MM.1S (cell line): ENCODE measurements around the gene PLSCR4.

Experiments
- EZH2 ChIP-seq: fragments of 300-600 bp; sonication (generic); optimal IDR thresholded peaks from 2 replicates; pipeline ENCODE3; 2017; ENCODE audit warnings: low read depth, mild to moderate bottlenecking, antibody characterized with exemption, low read length, mixed read lengths
- EZH2phosphoT487 ChIP-seq: fragments of 300-600 bp; sonication (generic); IDR thresholded peaks from 2 replicates; pipeline ENCODE4 v1.6.1; 2018; ENCODE audit warnings: antibody characterized with exemption, low read length
- TF ChIP-seq, protein P1 (sequence below): fragments of 300-600 bp; sonication (generic); IDR thresholded peaks from 2 replicates; pipeline ENCODE4 v1.5.1; 2016; ENCODE audit warnings: antibody characterized with exemption, low read length, mixed read lengths

DNA sequence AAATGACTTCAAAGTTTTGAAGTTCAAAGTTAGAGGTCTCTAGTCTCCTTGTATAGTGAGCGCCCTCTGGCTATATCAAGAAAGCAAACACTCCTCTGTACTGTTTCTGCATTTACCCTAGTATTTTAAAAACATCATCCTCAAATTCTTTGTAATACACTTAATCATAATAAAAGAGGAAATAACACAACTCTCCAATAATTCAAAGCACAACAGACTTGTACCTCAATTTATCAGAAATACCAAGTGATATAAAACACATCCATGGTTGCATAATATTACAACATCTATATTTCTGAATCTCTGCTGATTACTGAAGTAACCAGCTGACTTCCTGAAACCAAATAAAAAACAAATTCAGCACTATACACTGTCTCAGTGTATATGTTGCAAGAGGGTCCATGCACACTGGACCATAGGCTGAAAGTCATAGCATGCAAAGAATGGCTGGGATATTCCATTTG is 102.4 kb downstream of the PLSCR4 start:
- TF ChIP-seq, protein P1, sequence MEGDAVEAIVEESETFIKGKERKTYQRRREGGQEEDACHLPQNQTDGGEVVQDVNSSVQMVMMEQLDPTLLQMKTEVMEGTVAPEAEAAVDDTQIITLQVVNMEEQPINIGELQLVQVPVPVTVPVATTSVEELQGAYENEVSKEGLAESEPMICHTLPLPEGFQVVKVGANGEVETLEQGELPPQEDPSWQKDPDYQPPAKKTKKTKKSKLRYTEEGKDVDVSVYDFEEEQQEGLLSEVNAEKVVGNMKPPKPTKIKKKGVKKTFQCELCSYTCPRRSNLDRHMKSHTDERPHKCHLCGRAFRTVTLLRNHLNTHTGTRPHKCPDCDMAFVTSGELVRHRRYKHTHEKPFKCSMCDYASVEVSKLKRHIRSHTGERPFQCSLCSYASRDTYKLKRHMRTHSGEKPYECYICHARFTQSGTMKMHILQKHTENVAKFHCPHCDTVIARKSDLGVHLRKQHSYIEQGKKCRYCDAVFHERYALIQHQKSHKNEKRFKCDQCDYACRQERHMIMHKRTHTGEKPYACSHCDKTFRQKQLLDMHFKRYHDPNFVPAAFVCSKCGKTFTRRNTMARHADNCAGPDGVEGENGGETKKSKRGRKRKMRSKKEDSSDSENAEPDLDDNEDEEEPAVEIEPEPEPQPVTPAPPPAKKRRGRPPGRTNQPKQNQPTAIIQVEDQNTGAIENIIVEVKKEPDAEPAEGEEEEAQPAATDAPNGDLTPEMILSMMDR = peak; percentile 14
- no peak for TF ChIP-seq EZH2
- no peak for TF ChIP-seq EZH2phosphoT487
